C4-2B (cell line): ENCODE results near the gene TNFSF10.

Experiments used
- CTCF ChIP-seq: fragments of 450-650 bp; conservative IDR thresholded peaks from 2 replicates; pipeline ENCODE4 v1.5.1; 2017; ENCODE audit warnings: mild to moderate bottlenecking
- ZFX ChIP-seq: fragments of 450-650 bp; IDR thresholded peaks from 2 replicates; pipeline ENCODE4 v1.6.1; 2017

GRCh38 chr3:172530101-172530561 is 6.9 kb upstream of the TNFSF10 start:
- no peak for TF ChIP-seq CTCF
- TF ChIP-seq ZFX: no peak
